Stimulated activated CD8-positive, alpha-beta memory T cell treated with anti-CD3 and anti-CD28 coated beads, Interleukin-2, amount 100 ng/mL, for 1 hour (primary cell): ENCODE results near the gene SGPL1.
A peak's percentile ranks its signal among the peaks of the same experiment; 100 is the strongest.
"Not testable (repeated sequence)": the region's sequence is repeated elsewhere in the genome, so short reads cannot be mapped to it uniquely, and the experiment has no call there.

ENCODE experiments used
- DNase-seq, 2 donors: peaks; one replicate each; pipeline ENCODE4 v3.0.0-alpha.2; 2020; ENCODE audit warnings: low read depth in 2 of 2

SGPL1 gene, protein sequence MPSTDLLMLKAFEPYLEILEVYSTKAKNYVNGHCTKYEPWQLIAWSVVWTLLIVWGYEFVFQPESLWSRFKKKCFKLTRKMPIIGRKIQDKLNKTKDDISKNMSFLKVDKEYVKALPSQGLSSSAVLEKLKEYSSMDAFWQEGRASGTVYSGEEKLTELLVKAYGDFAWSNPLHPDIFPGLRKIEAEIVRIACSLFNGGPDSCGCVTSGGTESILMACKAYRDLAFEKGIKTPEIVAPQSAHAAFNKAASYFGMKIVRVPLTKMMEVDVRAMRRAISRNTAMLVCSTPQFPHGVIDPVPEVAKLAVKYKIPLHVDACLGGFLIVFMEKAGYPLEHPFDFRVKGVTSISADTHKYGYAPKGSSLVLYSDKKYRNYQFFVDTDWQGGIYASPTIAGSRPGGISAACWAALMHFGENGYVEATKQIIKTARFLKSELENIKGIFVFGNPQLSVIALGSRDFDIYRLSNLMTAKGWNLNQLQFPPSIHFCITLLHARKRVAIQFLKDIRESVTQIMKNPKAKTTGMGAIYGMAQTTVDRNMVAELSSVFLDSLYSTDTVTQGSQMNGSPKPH

DNA sequence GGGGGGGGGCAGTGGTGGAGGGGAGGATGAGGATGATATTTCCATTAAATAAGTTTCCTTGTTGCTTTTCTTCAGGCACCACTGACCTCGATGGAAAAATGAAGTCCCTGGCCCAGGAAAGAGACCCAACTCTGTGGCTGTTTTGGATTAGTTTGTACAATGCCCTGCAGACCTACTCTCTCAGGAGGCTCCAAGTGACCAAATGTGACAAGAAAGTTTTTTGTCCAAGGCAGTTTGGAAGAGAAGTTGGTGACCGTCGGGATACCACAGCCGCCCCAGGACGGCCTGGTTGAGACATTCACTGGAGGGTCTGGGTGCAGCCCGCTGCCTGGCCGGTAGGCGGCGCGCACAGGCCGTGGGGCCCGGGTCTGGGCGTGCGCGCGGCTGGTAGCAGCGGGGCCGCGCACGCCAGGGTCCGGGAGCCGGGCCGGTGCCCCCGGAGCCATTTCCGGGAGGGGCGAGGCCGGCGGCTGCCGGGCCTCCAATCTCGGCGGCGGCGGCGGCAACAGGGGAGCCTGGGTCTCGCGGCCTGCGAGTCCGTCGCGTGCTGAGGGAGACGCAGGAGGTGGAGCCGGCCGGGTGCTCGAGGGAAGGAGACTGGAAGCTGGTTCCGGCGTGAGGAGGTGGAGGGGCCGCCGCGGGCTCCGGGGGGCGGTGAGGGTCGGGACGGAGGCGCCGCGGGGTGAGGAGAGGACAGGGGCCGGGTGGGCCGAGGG, at the start of gene SGPL1:
Gene SGPL1 (plus strand): TSS at position 445 of the 716 bp plus-strand sequence. CDS start 906 bp downstream, outside the sequence.
- DNase-seq, result peak; percentile 68 to 73

- not testable (repeated sequence) for DNase-seq
Observed at GRCh38 chr10:70768026-70768685, 47.6 kb upstream of the SGPL1 start.

DNA sequence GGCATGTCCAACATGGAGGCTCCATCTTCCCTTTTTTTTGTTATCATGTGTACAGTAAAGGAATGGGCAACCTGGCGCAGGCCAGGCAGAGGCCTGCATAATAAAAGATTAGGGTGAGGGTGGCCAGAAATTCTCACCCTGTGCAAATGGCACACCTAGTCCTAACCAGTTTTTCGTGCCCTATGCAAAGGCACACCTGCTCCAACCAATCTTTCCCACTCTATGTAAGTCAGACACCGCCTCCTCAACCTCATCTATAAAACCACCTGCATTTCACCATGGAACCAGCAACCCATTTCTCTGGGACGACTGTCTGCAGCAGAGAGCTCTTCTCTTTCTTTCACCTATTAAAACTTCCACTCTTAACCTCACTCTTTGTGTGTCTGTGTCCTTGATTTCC, 46.6 kb upstream of the SGPL1 start:
- DNase-seq, result no peak

DNA sequence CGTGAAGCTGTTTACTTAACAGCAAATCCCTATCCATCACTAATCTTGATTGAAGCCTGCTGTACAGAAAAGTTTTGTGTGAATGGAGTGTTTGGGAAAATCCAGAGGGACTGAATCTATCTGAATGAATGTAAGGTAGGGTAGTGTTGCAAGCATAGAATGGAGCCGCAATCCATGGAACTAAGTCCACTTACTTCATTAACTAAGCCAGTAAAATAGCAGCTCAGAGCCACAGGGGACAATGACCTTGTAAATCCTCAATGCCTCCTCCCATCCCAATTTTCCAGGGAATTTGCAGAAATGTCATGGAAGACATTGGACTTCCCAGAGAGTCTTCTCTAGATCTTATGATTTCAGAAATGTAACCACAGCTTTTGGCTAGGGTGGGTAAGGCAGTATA, 45.7 kb upstream of the SGPL1 start:
- no peak for DNase-seq

GRCh38 chr10:70770516-70770915, 45.2 kb upstream of the SGPL1 start:
- DNase-seq, result not testable (repeated sequence)

GRCh38 chr10:70771311-70772194, 44.2 kb upstream of the SGPL1 start:
- no peak for DNase-seq

GRCh38 chr10:70772627-70773026, 43.1 kb upstream of the SGPL1 start:
- no peak for DNase-seq

- no peak for DNase-seq
Observed at GRCh38 chr10:70773461-70773860, 42.3 kb upstream of the SGPL1 start.

- DNase-seq, result no peak
Observed at GRCh38 chr10:70773965-70774809, 41.6 kb upstream of the SGPL1 start.

DNA sequence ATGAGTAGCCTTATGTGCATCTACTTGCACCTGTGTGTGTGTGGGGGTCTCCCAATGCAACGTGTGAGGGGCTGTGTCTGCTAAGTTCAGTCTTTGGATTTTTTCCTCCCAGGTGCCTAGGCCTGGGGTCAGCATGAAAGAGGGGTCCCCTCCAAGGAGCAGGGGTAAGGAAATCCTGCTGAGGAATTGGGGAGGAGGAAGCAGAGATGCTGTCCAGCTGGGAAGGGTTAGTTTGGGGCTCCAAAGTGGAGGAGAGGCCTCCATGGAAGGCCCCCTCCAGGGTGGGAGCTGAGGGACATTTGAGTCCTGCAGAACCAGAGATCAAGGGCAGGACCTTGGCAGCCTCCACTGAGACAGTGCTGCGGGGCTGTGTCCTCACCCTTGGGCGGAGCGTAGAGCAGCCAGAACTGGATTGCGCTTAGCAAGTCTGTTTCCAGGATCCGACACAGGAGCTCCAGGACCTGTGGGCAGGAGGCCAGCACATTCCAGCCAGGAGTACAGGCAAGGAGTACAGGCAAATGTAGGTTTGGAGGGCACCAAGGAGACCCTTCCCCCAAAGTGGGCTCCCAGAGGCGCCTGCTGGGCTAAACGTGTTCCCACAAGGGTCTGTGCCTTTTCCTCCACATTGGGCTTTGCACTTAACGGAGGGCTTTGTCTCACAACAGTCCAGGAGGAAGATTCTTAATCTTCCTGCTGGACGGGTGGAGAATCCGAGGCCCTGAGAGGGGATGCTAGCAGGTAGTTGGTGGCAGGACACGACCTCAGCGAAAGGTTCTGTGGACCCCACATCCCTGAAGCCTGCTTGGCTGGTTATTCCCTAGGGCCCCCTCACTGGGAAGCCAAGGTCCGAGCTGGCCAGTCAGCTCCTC, 40.7 kb upstream of the SGPL1 start:
- DNase-seq, result no peak

GRCh38 chr10:70775679-70776454, 39.9 kb upstream of the SGPL1 start:
- DNase-seq, result no peak

DNA sequence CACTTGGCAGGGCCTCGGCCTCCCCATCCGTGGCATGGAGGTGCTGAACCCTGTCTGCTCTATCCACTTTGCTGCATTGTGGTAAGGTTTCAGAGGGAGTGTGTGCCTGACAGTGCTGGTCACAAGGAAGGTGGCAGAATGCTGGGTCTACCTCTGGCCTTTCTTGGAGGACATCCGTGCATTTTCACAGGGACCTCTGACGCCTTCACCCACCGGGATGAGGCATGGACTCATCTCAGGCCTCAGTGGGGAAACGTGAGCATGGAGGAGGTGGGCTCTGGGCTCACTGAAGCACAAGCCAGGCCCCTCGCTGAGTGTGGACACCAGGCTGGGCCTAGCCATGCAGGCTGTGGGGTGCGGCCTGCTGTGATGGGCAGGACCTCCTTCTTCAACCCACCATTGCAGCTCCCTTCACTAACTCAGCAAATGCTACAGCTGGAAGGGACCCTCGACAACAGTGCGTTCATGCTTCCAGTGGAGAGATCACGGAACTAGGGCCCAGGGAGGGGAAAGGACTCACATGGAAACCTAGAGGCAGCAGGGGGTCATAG, 39.2 kb upstream of the SGPL1 start:
- no peak for DNase-seq

DNA sequence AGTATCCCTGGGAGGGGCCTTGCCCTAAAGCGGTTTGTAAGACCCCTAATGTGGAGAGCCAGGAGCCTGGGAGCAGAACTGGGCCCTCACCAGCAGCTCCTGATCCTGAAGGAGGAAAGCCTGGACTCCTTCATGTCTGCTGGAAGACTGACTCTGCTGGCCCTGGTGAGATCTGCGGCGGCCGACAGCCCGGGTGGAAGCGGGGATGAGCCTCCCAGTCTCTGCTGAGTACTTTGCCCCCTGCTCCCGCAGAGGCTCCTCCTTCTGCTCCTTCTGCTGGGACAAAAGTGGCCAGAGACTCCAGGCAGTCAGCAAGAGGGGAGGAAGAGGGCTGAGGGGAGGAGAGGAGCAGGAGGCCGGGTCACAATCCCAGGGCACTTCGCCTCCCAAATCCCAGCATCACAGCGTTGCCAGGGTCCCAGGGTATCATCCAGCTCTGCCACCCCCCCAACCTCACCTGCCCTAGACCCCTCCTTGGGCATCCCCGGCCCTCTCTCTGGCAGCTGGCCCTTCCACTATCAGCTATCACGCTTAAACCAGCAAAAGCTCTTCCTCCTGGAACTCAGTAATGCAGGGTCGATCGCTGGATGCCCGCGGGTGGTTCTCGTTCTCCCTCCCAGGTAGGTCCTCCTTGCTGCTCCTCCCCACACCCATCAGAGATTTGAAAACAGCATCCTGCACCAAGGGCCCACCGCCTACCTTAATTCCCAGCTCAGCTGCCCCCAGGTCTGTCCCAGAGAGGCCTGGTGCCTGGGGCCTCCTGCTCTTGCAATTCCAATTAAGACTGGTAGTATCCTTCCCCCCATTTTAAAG, 38.5 kb upstream of the SGPL1 start:
- DNase-seq, result no peak

DNA sequence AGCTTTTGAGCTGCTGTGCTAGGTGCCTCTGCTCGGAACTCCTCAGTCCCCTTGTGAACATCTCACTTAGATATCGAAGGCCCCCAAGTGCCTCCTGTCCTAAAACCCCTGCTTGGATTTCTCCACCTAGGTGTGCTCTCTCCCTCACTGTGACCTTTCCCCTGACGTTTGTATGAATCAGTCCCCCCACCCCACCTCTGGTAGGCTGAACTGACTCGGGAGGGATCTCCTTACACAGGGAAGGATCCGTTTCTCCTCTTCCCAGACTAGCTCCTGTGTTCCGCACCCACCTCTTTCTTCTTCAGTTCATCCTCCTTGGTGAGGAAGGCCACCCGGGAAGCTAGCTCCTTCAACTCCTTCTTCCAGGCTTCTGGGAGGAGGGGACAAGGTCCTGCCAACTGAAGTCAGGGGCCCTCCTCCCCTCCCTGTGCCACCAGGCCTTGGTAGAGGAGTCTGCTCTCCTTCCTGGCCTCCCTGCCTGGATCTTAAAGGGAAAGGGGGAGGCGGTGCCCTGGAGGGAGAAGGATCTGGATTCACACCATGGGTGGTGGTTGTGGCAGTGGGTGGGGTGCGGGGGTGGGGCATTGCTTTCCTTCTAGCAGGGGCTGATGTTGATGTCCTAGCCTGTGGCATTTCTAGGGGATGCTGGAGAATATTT, 37.4 kb upstream of the SGPL1 start:
- no peak for DNase-seq

GRCh38 chr10:70779088-70779487, 36.7 kb upstream of the SGPL1 start:
- no peak for DNase-seq

DNA sequence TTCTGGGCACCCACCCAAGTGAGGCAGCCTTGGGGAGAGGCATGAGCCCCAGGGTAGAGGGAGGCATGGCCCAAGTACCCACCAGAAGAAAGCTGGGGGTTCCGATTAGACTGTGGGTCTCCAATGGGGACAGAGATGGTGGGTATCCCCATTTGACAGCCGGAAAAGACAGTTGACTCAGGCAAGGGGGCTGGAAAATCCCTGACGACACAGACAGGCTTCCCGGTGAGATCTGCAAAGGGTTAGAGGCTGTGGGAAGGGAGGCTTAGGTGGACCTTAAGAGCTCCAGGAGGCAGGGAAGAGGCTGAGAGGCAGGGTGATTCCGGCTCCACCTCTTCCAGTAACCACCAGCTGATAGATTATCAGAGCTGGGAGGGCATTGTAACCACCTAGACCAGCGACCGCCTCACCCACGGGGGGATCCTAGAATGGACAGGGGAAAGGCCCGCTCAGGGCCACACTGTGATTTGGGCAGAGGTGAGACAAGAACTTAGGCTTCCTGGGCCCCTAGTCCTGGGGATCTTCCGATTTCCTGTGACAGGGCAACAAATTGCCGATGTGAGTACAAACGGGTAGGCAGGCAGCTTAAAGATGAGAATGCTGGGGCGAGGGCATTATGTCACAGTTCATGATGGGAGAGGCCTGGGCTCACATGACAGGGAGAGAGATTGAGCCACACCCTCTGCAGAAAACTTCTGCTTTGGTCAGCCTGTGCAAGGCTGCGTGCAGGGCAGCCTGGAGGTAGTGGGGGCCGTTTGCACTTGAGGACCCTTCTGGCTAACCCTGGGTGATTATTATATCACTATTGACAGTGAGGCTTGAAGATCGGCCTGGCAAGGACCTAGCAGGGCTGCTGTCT, 36.0 kb upstream of the SGPL1 start:
- DNase-seq, result no peak
